H9 (cell line): ENCODE results near the gene LYST. TPM values are rescaled to one million over a fixed set of nuclear protein-coding genes. Genes with fewer than 3 reads are reported as not detected.

Experiments
- DNase-seq: peaks from one replicate; pipeline ENCODE4 v3.0.0-alpha.2; 2017
- H2AFZ ChIP-seq: one replicate; pipeline ENCODE4 v1.6.1; 2013; ENCODE audit warnings: mild to moderate bottlenecking, low read length, control low read depth, moderate library complexity
- H2AK5ac ChIP-seq: 2 replicates; pipeline ENCODE4 v1.6.1; 2013; ENCODE audit warnings: low read length, control low read depth, mixed read lengths; ENCODE audit not compliant: insufficient read length
- H2BK120ac ChIP-seq: one replicate; pipeline ENCODE4 v1.6.1; 2013; ENCODE audit warnings: low read depth, mild to moderate bottlenecking, low read length, control low read depth, inconsistent platforms; ENCODE audit not compliant: poor library complexity, severe bottlenecking
- H2BK12ac ChIP-seq: 2 replicates; pipeline ENCODE4 v1.6.1; 2013; ENCODE audit warnings: low read length, control low read depth, mixed read lengths, low read depth; ENCODE audit not compliant: insufficient read length
- H2BK15ac ChIP-seq: 2 replicates; pipeline ENCODE4 v1.6.1; 2013; ENCODE audit warnings: low read depth, low read length, control low read depth
- H2BK20ac ChIP-seq: one replicate; pipeline ENCODE4 v1.6.1; 2013; ENCODE audit warnings: low read depth, mild to moderate bottlenecking, low read length, control low read depth, inconsistent platforms; ENCODE audit not compliant: poor library complexity, severe bottlenecking
- H2BK5ac ChIP-seq: 2 replicates; pipeline ENCODE4 v1.6.1; 2013; ENCODE audit warnings: low read length, control low read depth, mixed read lengths; ENCODE audit not compliant: insufficient read length
- H3K14ac ChIP-seq: 2 replicates; pipeline ENCODE4 v1.6.1; 2013; ENCODE audit warnings: low read length, control low read depth; ENCODE audit not compliant: insufficient read depth
- H3K18ac ChIP-seq: 2 replicates; pipeline ENCODE4 v1.6.1; 2013; ENCODE audit warnings: low read depth, mild to moderate bottlenecking, mixed read lengths, low read length, control low read depth; ENCODE audit not compliant: insufficient read length
- H3K23ac ChIP-seq: 2 replicates; pipeline ENCODE4 v1.6.1; 2013; ENCODE audit warnings: low read length, control low read depth, mixed read lengths, low read depth; ENCODE audit not compliant: insufficient read length
- H3K23me2 ChIP-seq: 2 replicates; pipeline ENCODE4 v1.6.1; 2013; ENCODE audit warnings: low read depth, mild to moderate bottlenecking, mixed read lengths, low read length, control low read depth; ENCODE audit not compliant: insufficient read length, poor library complexity, severe bottlenecking
- H3K27ac ChIP-seq: 2 replicates; pipeline ENCODE4 v1.5.1; 2013; ENCODE audit warnings: low read length, control low read depth, mixed read lengths, low read depth; ENCODE audit not compliant: insufficient read length
- H3K27me3 ChIP-seq: 2 replicates; pipeline ENCODE4 v1.6.1; 2013; ENCODE audit warnings: low read length, control low read depth, inconsistent platforms; ENCODE audit not compliant: insufficient read depth
- H3K4ac ChIP-seq: 2 replicates; pipeline ENCODE4 v1.6.1; 2013; ENCODE audit warnings: low read depth, mild to moderate bottlenecking, control low read depth, inconsistent platforms, low read length, moderate library complexity
- H3K4me1 ChIP-seq: 2 replicates; pipeline ENCODE4 v1.6.1; 2013; ENCODE audit warnings: low read length, control low read depth, inconsistent platforms; ENCODE audit not compliant: insufficient read depth
- H3K4me2 ChIP-seq: 2 replicates; pipeline ENCODE4 v1.6.1; 2013; ENCODE audit warnings: low read length, control low read depth, mixed read lengths; ENCODE audit not compliant: insufficient read length, insufficient read depth
- H3K56ac ChIP-seq: 2 replicates; pipeline ENCODE4 v1.6.1; 2013; ENCODE audit warnings: low read depth, mild to moderate bottlenecking, mixed read lengths, low read length, control low read depth; ENCODE audit not compliant: insufficient read length
- H3K79me1 ChIP-seq: 2 replicates; pipeline ENCODE4 v1.6.1; 2013; ENCODE audit warnings: low read depth, mild to moderate bottlenecking, moderate library complexity, low read length, control low read depth, inconsistent platforms; ENCODE audit not compliant: insufficient read depth, poor library complexity, severe bottlenecking
- H3K79me2 ChIP-seq: 2 replicates; pipeline ENCODE4 v1.6.1; 2013; ENCODE audit warnings: low read length, control low read depth, inconsistent platforms; ENCODE audit not compliant: insufficient read depth
- H3K9ac ChIP-seq: 2 replicates; pipeline ENCODE4 v1.6.1; 2013; ENCODE audit warnings: low read length, control low read depth, mixed read lengths; ENCODE audit not compliant: insufficient read length; ENCODE audit errors: extremely low read depth
- H3K9me3 ChIP-seq: one replicate; pipeline ENCODE4 v1.6.1; 2013; ENCODE audit warnings: low read depth, low read length, inconsistent platforms; ENCODE audit not compliant: control insufficient read depth
- H3T11ph ChIP-seq: one replicate; pipeline ENCODE4 v1.6.1; 2013; ENCODE audit warnings: mild to moderate bottlenecking, low read length, control low read depth, inconsistent platforms
- H4K20me1 ChIP-seq: one replicate; pipeline ENCODE4 v1.6.1; 2013; ENCODE audit not compliant: control insufficient read depth, insufficient read length, insufficient read depth
- H4K5ac ChIP-seq: 2 replicates; pipeline ENCODE4 v1.6.1; 2013; ENCODE audit warnings: low read depth, mild to moderate bottlenecking, mixed read lengths, low read length, control low read depth; ENCODE audit not compliant: insufficient read length
- H4K8ac ChIP-seq: replicated peaks from 2 replicates; pipeline ENCODE4 v1.6.1; 2013; ENCODE audit warnings: low read length, control low read depth, mixed read lengths, low read depth; ENCODE audit not compliant: insufficient read length
- H4K91ac ChIP-seq: 2 replicates; pipeline ENCODE4 v1.6.1; 2013; ENCODE audit warnings: low read depth, mild to moderate bottlenecking, moderate library complexity, mixed read lengths, low read length, control low read depth; ENCODE audit not compliant: insufficient read length
- H3K27ac Mint-ChIP-seq, 3 experiments: 2 replicates in 2 of 3; 3 replicates in 1 of 3; pipeline ENCODE4 v1.8.0; 2020 to 2021; ENCODE audit warnings: mixed read lengths in 3 of 3, mild to moderate bottlenecking in 1 of 3, moderate library complexity in 1 of 3
- H3K27me3 Mint-ChIP-seq: 2 replicates; pipeline ENCODE4 v1.8.0; 2021; ENCODE audit warnings: low read depth, mild to moderate bottlenecking, moderate library complexity, mixed read lengths
- H3K36me3 Mint-ChIP-seq, 3 experiments: 2 replicates in 2 of 3; 3 replicates in 1 of 3; pipeline ENCODE4 v1.8.0; 2020 to 2021; ENCODE audit warnings: low read depth in 3 of 3, mixed read lengths in 3 of 3; ENCODE audit not compliant: insufficient read depth in 1 of 3
- H3K4me1 Mint-ChIP-seq, 2 experiments: 2 replicates each; pipeline ENCODE4 v1.8.0; 2020; ENCODE audit warnings: mixed read lengths in 2 of 2
- H3K4me3 Mint-ChIP-seq, 2 experiments: 2 replicates in 1 of 2; 3 replicates in 1 of 2; pipeline ENCODE4 v1.8.0; 2020 to 2021; ENCODE audit warnings: mild to moderate bottlenecking in 2 of 2, mixed read lengths in 2 of 2, moderate library complexity in 1 of 2
- H3K9me3 Mint-ChIP-seq, 2 experiments: 2 replicates in 1 of 2; 3 replicates in 1 of 2; pipeline ENCODE4 v1.8.0; 2020; ENCODE audit warnings: mild to moderate bottlenecking in 2 of 2, mixed read lengths in 2 of 2, moderate library complexity in 1 of 2
- CTCF ChIP-seq: fragments of 200-600 bp; sonication (generic); conservative IDR thresholded peaks from 3 replicates; pipeline ENCODE4 v1.8.0; 2021; ENCODE audit warnings: antibody characterized with exemption, mild to moderate bottlenecking
- WGBS: extraction: QIAGEN DNeasy Blood & Tissue Kit; methylation state at CpG from one replicate; pipeline ENCODE4 v1.1.7; 2013; ENCODE audit warnings: missing lambda C conversion rate, low lambda C conversion rate, mixed read lengths; ENCODE audit not compliant: insufficient read length; ENCODE audit errors: extremely low coverage; 5-methylcytosine and 5-hydroxymethylcytosine counted together
- total RNA-seq: library from RNA; stranded (reverse); gene quantifications from 2 replicates; pipeline ENCODE4 v1.2.1, GENCODE V29; 2021

The LYST gene
- total RNA-seq, 1 experiment from 2014 or later = 0.13 TPM

DNA sequence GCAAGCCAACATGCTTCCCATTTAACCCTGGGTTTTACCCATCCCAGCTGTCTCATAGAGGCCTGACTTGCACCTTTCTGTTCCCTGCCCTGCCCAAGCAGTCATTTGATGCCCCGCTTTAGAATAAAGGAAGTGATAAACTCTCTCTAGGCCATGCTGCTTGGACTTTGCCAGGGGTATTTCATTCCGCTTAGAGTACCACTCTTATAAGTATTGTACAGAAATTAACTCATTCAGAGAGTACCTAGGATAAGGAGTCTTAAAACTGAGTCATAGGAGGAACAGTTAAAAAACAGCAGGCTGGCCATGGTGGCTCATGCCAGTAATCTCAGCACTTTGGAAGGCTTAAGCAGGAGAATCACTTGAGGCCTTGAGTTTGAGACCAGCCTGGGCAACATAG is 21.0 kb upstream of the LYST start:
- Histone ChIP-seq H2BK12ac (no peak overlapping the region), H2BK120ac (no peak overlapping the region), H3K9me3 (no peaks in the 10 kb centered on the region), H2BK15ac (no peak overlapping the region), H4K8ac (no peak overlapping the region), H3T11ph (no peak overlapping the region), H3K9ac (no peak overlapping the region), H3K79me2 (no peaks in the 10 kb centered on the region), H3K18ac (no peak overlapping the region), H4K91ac (no peak overlapping the region), H4K5ac (no peak overlapping the region), H3K23ac (no peak overlapping the region), H2BK20ac (no peak overlapping the region), H3K4me1 (no peaks in the 10 kb centered on the region), H2BK5ac (no peak overlapping the region), H3K23me2 (no peaks in the 10 kb centered on the region), H3K14ac (no peak overlapping the region), H3K4ac (no peak overlapping the region), H3K4me2 (no peak overlapping the region), H2AFZ (no peak overlapping the region), H2AK5ac (no peak overlapping the region), H3K56ac (no peak overlapping the region), H3K27ac (no peak overlapping the region), H3K27me3 (no peaks in the 10 kb centered on the region), H4K20me1 (no peaks in the 10 kb centered on the region), H3K79me1 (no peaks in the 10 kb centered on the region)
- TF ChIP-seq CTCF = no peak
- H3K27me3 Mint-ChIP-seq = no peaks in the 10 kb centered on the region; the same call in 1 of the 2 replicates
- no peaks in the 10 kb centered on the region for H3K9me3 Mint-ChIP-seq
- no peaks in the 10 kb centered on the region for H3K36me3 Mint-ChIP-seq
- H3K27ac Mint-ChIP-seq = no peak overlapping the region
- peaks cover 0 to 4% of the 10 kb centered on the region in 2 experiments; a peak in 1 of 4 replicates for H3K4me1 Mint-ChIP-seq
- no CpG with 5 or more reads among the region's 2 CpGs for WGBS
- no peak for DNase-seq
- no peak overlapping the region for H3K4me3 Mint-ChIP-seq
